ENCODE measurements around the gene ZNF292. TPM values are rescaled to one million over a fixed set of nuclear protein-coding genes. Genes with fewer than 3 reads are reported as not detected.
"Not testable (repeated sequence)": the region's sequence is repeated elsewhere in the genome, so short reads cannot be mapped to it uniquely, and the experiment has no call there.

Gene ZNF292
- 61.2 and 63.7 TPM in 2 replicates for total RNA-seq

- Mint-ChIP-seq H3K4me3 (peak within 1 kb of the TSS; percentile 88), H3K36me3 (ENCODE audit: low read depth) (peaks cover 19% of the 10 kb centered on the region), H3K4me1 (peaks cover 48% of the 10 kb centered on the region), H3K27ac (peak within 1 kb of the TSS; percentile 95), H3K27me3 (peaks cover 2% of the 10 kb centered on the region), H3K9me3 (no peaks in the 10 kb centered on the region)
- intact Hi-C loops (cut with micrococcal nuclease): loop anchor here (1.0 to 10.0 kb wide), 10 partner anchors 27 to 1930 kb away; partner anchors contain the start of genes AKIRIN2, CFAP206, ORC3 and PNRC1
- DNase-seq: peak; percentile 99
Observed at GRCh38 chr6:87154993-87155841, at the start of gene ZNF292. ZNF292 (plus strand) TSS chr6:87155565; CDS start chr6:87155592, 27 bp downstream.

GRCh38 chr6:87105823-87106222, 49.5 kb upstream of the ZNF292 start:
- intact Hi-C loops (cut with micrococcal nuclease): no loop called here
- Mint-ChIP-seq H3K4me3 (no peak overlapping the region), H3K36me3 (ENCODE audit: low read depth) (no peaks in the 10 kb centered on the region), H3K9me3 (no peaks in the 10 kb centered on the region), H3K27me3 (peaks cover 12% of the 10 kb centered on the region), H3K27ac (no peak overlapping the region), H3K4me1 (no peaks in the 10 kb centered on the region)
- DNase-seq: no peak

DNA sequence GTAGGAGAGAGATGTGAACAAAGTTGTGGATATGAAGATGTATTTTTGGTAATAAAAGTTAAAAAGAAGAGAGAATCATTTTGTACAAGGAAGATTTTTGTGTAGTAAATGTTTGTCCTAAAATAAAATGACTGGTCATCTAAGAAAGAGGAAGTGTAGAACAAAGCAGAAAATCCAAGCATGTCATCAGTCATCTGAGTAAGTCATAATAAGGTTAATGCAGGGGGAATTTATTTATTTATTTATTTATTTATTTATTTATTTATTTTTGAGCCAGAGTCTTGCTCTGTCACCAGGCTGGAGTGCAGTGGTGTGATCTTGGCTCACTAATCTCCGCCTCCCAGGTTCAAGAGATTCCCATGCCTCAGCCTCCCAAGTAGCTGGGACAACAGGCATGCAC, 44.7 kb upstream of the ZNF292 start:
- no peaks in the 10 kb centered on the region for H3K9me3 Mint-ChIP-seq
- H3K36me3 Mint-ChIP-seq (ENCODE audit: low read depth): no peaks in the 10 kb centered on the region
- H3K4me1 Mint-ChIP-seq: no peaks in the 10 kb centered on the region
- H3K4me3 Mint-ChIP-seq: no peak overlapping the region
- peaks cover 34% of the 10 kb centered on the region for H3K27me3 Mint-ChIP-seq
- H3K27ac Mint-ChIP-seq: no peak overlapping the region
- intact Hi-C loops (cut with micrococcal nuclease): no loop called here
- no peak for DNase-seq

DNA sequence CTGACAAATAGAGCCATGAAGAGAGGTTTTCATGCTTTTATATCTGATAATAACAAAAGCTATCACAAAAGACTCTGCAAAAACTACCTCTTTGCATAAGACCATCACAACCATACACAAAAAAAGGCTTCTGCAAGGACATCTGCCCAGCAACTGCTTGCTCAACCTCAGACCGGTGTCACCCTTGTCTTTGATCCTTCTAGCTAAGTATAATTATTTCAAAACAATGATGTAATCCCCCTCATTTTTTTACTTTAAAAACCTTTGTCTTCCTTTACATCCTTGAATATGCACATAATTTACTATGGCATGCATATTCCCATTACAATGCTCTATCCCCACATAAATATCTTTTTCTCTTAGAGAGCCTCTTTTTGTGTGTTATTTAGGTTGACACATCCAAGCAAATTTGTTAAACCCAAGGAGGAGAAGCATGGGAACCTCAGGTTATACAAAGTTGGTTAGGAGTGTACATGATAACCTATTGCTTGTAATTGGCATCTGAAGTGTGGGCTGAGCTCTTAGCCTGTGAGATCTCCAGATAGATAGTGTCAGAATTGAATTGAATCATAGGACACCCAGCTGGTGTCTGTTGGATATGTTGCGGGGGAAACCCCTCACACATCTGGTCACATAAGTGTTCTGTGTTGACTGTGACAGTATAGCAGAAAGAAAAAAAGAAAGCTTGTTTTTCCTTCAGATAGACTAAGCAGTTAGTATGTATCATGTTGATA, 39.8 kb upstream of the ZNF292 start:
- H3K36me3 Mint-ChIP-seq (ENCODE audit: low read depth): no peaks in the 10 kb centered on the region

DNA sequence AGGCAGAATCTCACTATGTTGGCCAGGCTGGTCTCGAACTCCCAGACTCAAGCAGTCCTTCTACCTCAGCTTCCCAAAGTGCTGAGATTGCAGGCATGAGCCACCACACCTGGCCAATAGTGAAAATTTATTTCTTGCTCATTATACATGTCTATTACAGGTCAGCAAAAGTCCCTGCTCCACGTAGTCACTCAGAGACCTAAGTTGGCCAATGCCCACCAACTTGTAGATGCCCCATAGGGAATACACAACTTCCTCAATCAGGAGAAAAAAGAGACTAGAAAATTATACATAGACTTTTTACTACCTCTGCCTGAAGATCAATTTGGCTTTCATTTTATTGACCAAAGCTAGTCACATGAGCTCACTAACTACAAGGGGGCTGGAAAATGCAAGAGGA, 38.4 kb upstream of the ZNF292 start:
- H3K4me1 Mint-ChIP-seq: no peaks in the 10 kb centered on the region
- H3K27me3 Mint-ChIP-seq: peaks cover 37% of the 10 kb centered on the region
- intact Hi-C loops (cut with micrococcal nuclease): no loop called here
- H3K4me3 Mint-ChIP-seq: no peak overlapping the region
- no peaks in the 10 kb centered on the region for H3K36me3 Mint-ChIP-seq (ENCODE audit: low read depth)
- H3K27ac Mint-ChIP-seq: no peak overlapping the region
- peak; percentile 27 for DNase-seq
- H3K9me3 Mint-ChIP-seq: no peaks in the 10 kb centered on the region

More for the DNA sequence above, 39.8 kb upstream of the ZNF292 start:
- Mint-ChIP-seq H3K9me3 (no peaks in the 10 kb centered on the region), H3K27ac (no peak overlapping the region), H3K4me1 (no peaks in the 10 kb centered on the region), H3K27me3 (peaks cover 34% of the 10 kb centered on the region), H3K4me3 (no peak overlapping the region)
- intact Hi-C loops (cut with micrococcal nuclease): no loop called here
- DNase-seq: peak; percentile 43

- intact Hi-C loops (cut with micrococcal nuclease): no loop called here
- no peaks in the 10 kb centered on the region for H3K36me3 Mint-ChIP-seq (ENCODE audit: low read depth)
- H3K27me3 Mint-ChIP-seq: peaks cover 35% of the 10 kb centered on the region
- no peaks in the 10 kb centered on the region for H3K4me1 Mint-ChIP-seq
- no peak overlapping the region for H3K27ac Mint-ChIP-seq
- no peaks in the 10 kb centered on the region for H3K9me3 Mint-ChIP-seq
- DNase-seq: peak; percentile 13
- no peak overlapping the region for H3K4me3 Mint-ChIP-seq
Observed at GRCh38 chr6:87118054-87118453, 37.3 kb upstream of the ZNF292 start.

DNA sequence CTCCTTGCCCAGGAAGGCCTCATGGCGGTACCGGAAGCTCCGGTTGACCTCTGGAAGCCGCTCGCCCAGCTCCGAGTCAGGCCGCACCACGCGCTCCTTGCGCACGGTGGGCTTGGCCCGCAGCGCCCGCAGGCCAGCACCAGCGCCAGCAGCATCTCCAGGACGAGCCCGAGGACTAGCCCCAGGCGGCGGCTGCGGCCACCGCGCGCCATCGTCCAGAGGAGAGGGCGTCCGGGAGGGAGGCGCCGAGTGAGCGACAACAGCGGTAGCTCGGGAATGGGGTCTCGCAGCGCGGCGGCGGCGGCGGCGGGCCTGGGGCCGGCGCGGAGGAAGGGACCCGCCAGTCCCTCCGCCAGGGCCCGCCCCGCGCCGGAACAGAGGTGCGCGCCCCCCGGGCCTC, 32.9 kb upstream of the ZNF292 start:
- Mint-ChIP-seq H3K9me3 (no peaks in the 10 kb centered on the region), H3K27me3 (peaks cover 28% of the 10 kb centered on the region), H3K4me3 (no peak overlapping the region), H3K4me1 (no peaks in the 10 kb centered on the region), H3K27ac (no peak overlapping the region), H3K36me3 (ENCODE audit: low read depth) (no peaks in the 10 kb centered on the region)
- DNase-seq: no peak
- intact Hi-C loops (cut with micrococcal nuclease): no loop called here

- H3K9me3 Mint-ChIP-seq: no peaks in the 10 kb centered on the region
- intact Hi-C loops (cut with micrococcal nuclease): no loop called here
- H3K36me3 Mint-ChIP-seq (ENCODE audit: low read depth): no peaks in the 10 kb centered on the region
- H3K27ac Mint-ChIP-seq: no peak overlapping the region
- no peaks in the 10 kb centered on the region for H3K4me1 Mint-ChIP-seq
- H3K27me3 Mint-ChIP-seq: peaks cover 23% of the 10 kb centered on the region
- H3K4me3 Mint-ChIP-seq: no peak overlapping the region
- DNase-seq: no peak
Observed at GRCh38 chr6:87124074-87124473, 31.3 kb upstream of the ZNF292 start.

- no peaks in the 10 kb centered on the region for H3K4me1 Mint-ChIP-seq
- H3K27me3 Mint-ChIP-seq: peaks cover 18% of the 10 kb centered on the region
- no peak overlapping the region for H3K27ac Mint-ChIP-seq
- no peak for DNase-seq
- intact Hi-C loops (cut with micrococcal nuclease): no loop called here
- H3K9me3 Mint-ChIP-seq: no peaks in the 10 kb centered on the region
- no peak overlapping the region for H3K4me3 Mint-ChIP-seq
- no peaks in the 10 kb centered on the region for H3K36me3 Mint-ChIP-seq (ENCODE audit: low read depth)
Observed at GRCh38 chr6:87126501-87126900, 28.9 kb upstream of the ZNF292 start.

DNA sequence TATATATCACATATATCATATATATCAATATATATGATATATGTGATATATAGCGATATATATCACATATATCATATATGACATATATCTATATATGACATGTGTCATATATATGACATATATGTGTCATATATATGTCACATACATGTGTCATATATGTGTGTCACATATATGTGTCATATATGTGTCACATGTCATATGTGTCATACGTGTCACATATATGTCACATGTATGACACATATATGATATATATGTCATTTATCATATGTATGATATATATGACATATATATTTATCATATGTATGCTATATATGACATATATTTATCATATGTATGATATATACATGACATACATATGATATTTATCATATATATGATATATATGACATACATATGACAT, 27.6 kb upstream of the ZNF292 start:
- Mint-ChIP-seq H3K36me3 (ENCODE audit: low read depth) (no peaks in the 10 kb centered on the region), H3K27ac (no peak overlapping the region), H3K4me1 (no peaks in the 10 kb centered on the region), H3K4me3 (no peak overlapping the region), H3K9me3 (no peaks in the 10 kb centered on the region), H3K27me3 (peaks cover 11% of the 10 kb centered on the region)
- DNase-seq: no peak
- intact Hi-C loops (cut with micrococcal nuclease): no loop called here

DNA sequence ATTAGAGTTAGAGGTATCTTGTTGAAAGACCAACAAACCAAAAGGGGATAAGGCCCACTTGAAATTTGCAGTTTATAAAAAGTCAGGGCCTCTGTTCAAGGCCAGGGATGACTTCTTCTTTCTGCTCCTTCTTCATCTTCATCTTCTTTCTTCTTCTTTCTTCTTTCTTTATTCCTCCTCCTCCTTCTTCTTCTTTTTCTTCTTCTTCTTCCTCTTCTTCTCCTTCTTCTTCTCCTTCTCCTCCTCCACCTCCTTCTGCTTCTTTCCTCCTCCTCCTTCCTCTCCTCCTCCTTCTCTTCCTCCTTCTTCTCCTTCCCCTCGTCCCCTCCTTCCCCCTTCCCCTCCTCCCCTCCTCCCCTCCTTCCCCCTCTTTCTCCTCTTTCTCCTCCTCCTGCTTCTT, 18.4 kb upstream of the ZNF292 start:
- no peaks in the 10 kb centered on the region for H3K9me3 Mint-ChIP-seq
- peaks cover 2% of the 10 kb centered on the region for H3K4me1 Mint-ChIP-seq
- H3K27me3 Mint-ChIP-seq: peaks cover 29% of the 10 kb centered on the region
- no peak overlapping the region for H3K27ac Mint-ChIP-seq
- intact Hi-C loops (cut with micrococcal nuclease): loop anchor here (5.0 kb wide), 1 partner anchor 1445 kb away; no protein-coding TSS in a partner anchor
- no peak overlapping the region for H3K4me3 Mint-ChIP-seq
- H3K36me3 Mint-ChIP-seq (ENCODE audit: low read depth): no peaks in the 10 kb centered on the region
- DNase-seq: no peak

GRCh38 chr6:87139236-87139635, 16.1 kb upstream of the ZNF292 start:
- no peaks in the 10 kb centered on the region for H3K36me3 Mint-ChIP-seq (ENCODE audit: low read depth)
- H3K27ac Mint-ChIP-seq: no peak overlapping the region
- peaks cover 49% of the 10 kb centered on the region for H3K27me3 Mint-ChIP-seq
- peak; percentile 86 for DNase-seq
- intact Hi-C loops (cut with micrococcal nuclease): loop anchor here (1.0 to 5.0 kb wide), 3 partner anchors 99 to 1443 kb away; no protein-coding TSS in a partner anchor
- peaks cover 5% of the 10 kb centered on the region for H3K9me3 Mint-ChIP-seq
- peaks cover 2% of the 10 kb centered on the region for H3K4me1 Mint-ChIP-seq
- no peak overlapping the region for H3K4me3 Mint-ChIP-seq

GRCh38 chr6:87139927-87140326, 15.4 kb upstream of the ZNF292 start:
- intact Hi-C loops (cut with micrococcal nuclease): loop anchor here (1.0 to 5.0 kb wide), 3 partner anchors 98 to 1442 kb away; no protein-coding TSS in a partner anchor
- not testable (repeated sequence) for H3K4me1 Mint-ChIP-seq; H3K36me3 Mint-ChIP-seq (ENCODE audit: low read depth); H3K27ac Mint-ChIP-seq; DNase-seq; H3K9me3 Mint-ChIP-seq; H3K4me3 Mint-ChIP-seq
- H3K27me3 Mint-ChIP-seq: peaks cover 51% of the 10 kb centered on the region

GRCh38 chr6:87146363-87146762, 9.0 kb upstream of the ZNF292 start:
- H3K27me3 Mint-ChIP-seq: peaks cover 48% of the 10 kb centered on the region
- peaks cover 8% of the 10 kb centered on the region for H3K9me3 Mint-ChIP-seq
- H3K4me1 Mint-ChIP-seq: peaks cover 2% of the 10 kb centered on the region
- no peak overlapping the region for H3K4me3 Mint-ChIP-seq
- intact Hi-C loops (cut with micrococcal nuclease): no loop called here
- no peak for DNase-seq
- H3K27ac Mint-ChIP-seq: no peak overlapping the region
- no peaks in the 10 kb centered on the region for H3K36me3 Mint-ChIP-seq (ENCODE audit: low read depth)
